ENCODE data around the gene NKD2.
"Not testable (repeated sequence)": the region's sequence is repeated elsewhere in the genome, so short reads cannot be mapped to it uniquely, and the experiment has no call there.

The NKD2 gene

DNA sequence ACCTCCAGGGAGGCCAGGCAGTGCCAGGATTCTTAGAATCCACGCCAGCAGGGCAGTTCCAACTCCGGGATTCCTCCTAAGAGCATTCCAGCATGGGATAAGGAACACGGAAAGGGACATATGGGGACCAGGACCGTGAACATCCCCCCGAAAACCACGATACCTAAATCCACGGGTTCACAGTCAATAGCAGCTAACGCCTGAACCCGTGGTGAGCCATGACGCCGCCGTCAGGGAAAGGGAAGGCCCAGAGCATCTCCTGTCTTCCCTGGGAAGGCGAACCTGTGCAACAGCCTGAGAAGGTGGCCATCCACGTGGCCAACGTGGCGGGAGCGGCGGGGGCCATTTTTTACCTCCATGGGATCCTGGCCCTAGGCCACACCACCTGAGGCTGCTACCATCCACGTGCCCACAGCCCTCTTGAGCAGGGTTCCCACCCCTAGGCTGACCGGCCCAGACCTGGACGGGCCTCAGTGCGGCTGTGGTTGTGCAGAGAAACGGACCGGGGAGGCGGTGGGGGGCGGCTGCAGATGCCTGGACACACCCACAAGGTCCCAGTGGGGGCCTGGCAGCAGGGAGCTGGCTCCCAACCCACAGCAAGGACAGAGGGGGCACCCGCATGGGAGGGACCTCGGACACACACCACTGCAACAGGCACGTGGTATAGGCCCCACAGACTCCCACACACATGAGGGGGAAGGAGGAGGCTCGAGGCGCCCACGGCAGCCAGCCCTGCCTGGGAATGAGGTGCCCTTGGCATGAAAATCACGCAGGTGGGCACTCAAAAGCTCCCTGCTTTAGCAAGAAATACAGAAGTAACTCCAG, 60.5 kb downstream of the NKD2 start:
- no peak for DNase-seq (ENCODE audit: low read depth in 2 of 2)

DNA sequence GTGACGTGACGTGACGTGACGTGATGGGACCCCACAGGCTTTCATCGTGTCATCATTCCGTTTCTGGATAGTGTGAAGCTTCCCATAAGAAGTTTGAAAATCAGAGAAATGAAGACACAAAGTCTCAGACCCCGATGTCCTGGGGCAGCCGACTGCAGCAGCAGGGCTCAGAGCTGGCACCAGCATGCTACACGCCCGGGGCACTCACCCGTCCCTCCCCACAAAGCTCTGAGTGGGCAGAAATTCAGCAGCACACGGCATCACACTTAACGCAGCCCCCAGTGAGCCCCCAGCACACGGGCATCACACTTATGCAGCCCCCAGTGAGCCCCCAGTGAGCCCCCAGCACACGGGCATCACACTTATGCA, 61.1 kb downstream of the NKD2 start:
- DNase-seq (ENCODE audit: low read depth in 2 of 2) = no peak

DNA sequence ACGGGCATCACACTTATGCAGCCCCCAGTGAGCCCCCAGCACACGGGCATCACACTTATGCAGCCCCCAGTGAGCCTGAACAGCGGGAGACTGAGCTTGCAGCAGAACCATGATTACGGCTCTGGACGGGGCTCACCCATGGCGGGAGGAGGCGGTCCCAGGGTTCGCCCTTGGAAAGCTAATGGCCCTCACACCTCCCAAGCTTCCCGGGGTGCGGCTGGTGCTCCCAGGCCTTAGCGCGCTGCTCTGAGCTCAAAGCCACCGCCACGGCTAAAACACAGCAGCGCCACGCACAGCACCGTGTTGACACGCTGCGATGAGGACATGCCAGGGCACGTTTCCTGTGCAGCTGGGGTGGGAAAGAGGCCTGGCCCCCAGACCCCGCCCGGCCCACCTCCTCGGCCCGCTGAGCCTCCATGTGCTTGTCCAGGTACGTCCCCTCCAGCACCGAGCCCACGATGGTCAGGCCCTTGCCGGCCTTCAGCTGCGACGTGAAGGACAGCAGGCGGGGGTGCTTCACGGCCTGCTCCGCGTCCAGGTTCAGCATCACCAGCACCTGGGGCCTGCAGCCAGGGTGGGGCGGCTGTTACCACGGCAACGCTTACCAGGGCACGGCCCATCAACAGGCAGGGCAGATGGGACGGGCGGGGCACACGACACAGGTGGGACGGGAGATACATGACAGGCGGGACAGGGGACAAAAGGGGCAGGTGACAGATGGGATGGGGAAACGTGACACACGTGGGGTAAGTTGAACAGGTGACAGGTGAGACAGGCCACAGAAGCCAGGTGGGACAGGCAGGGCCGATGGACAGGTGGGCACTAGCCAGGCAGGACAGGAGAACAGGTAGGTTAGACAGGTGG, 64.9 kb downstream of the NKD2 start:
- DNase-seq (ENCODE audit: low read depth in 2 of 2) = no peak

DNA sequence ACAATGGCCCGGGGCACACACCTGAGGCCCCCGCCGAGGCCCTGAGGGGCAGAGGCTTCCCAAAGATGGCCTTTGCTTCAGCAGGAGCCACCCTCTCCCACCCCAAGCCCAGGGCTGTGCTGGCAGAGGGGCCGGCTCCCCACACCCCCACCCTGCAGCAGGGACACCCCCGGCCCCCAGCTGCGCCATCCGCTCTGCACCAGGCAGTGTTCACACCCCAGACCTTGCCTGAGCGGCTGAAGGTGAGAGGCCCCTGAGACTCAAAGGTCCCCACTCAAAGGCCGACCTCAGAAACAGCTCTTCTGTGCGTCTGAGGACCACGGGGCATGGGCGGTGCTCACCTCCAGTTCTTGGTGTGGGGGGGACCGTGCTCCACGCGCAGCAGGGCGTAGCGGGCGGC, 65.6 kb downstream of the NKD2 start:
- no peak for DNase-seq (ENCODE audit: low read depth in 2 of 2)

DNA sequence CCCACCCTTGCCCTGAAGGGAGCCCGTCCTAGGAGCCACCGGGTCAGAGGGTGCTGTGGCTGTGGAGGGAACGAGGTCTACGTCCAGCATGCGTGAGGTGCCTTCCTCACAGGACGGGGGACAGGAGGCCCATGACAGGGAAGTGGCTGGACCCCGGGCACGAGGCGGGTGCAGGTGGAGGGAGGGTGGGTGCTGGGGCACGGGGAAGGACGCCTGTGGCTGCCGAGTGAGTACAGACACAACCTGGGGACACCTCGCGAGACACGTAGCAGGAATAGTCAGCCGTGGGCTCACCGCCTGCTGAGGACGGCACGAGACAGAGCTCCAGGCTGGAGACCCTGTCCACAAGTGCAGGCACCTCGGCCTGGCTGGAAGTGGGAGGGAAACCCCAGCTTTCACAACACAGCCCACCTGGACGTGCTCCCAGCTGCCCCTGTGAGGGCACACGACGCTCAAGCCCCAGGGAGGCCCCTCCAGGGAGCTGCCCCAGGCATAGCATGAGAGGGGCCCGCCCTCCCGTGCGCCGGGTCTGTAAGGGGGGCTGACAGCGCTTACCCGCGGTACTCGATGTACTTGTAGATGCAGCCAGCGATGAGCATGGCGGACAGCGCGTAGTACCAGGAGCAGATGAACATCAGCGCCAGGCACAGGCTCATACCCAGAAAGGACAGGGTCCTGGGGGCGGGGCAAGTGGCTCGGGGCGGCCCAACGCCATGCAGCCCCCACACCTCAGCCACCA, 66.4 kb downstream of the NKD2 start:
- no peak for DNase-seq (ENCODE audit: low read depth in 2 of 2)

DNA sequence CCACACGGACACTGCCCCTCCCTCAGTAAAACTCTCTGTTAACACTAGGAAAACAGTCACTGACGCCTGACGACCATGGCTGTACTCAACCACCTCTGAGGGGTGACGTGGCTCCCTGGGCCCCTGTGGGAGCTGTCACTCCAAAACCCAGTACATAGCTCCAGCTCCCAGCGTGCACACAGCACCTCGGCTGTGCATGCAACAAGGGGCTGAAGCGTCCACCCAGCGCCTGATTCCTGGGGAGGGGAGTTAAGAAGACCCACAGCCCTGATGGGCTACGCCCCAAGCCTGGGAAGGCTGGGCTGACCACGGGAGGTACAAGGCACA, 66.9 kb downstream of the NKD2 start:
- DNase-seq (ENCODE audit: low read depth in 2 of 2) = no peak

DNA sequence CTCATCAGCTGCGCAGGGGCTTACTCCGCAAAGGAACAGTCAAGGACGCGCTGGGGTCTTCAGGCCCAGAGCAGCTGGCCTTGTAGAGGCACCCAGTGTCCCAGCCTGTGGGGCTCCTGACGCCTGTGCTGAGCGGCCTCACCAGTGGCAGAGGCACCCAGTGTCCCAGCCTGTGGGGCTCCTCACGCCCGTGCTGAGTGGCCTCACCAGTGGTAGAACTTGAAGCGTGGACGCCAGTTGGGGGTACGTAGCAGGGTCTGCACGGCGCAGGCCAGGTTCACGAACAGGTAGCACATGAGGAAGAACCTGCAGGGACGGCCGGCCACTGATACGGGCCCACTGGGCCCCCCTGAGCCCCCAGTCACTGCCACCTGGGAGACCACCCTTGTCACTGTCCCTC, 67.3 kb downstream of the NKD2 start:
- no peak for DNase-seq (ENCODE audit: low read depth in 2 of 2)

DNA sequence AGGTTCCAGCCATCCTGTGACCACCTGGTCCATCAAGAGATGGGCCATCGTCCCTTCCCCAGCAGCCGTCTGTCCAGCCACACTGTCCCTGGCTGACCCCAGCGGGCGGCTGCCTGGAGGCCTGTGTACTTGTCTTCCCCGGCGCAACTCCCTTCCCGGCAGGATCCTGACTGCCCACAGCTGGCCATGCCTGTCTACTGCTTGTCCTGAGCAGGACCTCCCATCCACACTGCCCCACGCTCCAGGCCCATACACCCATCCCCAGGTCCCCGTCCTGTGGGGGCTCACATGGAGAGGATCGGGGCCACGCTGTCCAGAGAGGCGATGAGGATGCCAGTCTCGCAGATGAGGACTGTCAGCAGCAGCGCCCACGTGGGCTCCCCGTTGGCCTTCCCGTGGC, 67.8 kb downstream of the NKD2 start:
- DNase-seq (ENCODE audit: low read depth in 2 of 2) = no peak

DNA sequence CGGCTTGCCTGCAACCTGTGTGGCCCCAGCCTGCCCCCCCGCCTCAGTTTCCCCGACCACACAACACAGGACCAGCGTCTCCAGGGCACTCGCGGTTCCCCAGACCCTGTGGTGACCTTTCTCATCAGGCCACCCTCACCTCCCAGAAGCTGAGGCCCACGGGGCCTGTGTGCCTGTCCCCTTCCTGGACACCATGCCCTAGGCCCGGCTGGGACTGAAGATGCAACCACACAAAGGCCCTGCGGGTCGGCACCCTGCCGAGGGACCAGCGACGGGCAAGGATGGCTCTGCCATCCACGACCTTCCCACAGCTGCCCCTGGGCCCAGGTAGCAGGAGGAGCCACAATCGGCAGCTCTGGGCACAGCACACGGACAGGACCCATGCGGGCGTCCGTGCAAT, 68.4 kb downstream of the NKD2 start:
- DNase-seq (ENCODE audit: low read depth in 2 of 2) = no peak

DNA sequence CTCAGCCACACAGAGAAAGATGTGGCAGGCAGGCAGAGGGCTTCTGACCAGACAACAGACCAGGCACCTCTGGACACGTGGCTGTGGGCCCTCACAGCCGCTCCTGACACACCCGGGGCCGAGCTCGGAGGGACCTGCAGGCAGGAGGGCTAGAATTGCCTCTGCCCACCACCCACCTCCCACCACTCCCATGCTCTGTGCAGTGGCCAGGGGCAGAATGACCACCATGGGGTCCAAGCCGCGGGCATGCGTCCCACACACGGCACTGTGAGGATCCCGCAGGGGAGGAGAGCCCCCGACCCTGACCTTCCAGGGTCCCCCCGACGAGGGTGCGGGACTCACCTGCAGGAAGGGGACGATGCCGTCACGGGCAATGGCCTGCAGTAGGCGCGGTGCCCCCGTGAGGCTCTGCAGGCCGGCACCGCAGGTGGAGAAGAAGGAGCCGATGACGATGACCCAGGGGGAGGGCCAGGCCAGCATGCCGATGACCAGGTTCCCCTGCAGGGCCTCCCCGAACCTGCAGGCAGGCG, 69.0 kb downstream of the NKD2 start:
- DNase-seq (ENCODE audit: low read depth in 2 of 2) = no peak

DNA sequence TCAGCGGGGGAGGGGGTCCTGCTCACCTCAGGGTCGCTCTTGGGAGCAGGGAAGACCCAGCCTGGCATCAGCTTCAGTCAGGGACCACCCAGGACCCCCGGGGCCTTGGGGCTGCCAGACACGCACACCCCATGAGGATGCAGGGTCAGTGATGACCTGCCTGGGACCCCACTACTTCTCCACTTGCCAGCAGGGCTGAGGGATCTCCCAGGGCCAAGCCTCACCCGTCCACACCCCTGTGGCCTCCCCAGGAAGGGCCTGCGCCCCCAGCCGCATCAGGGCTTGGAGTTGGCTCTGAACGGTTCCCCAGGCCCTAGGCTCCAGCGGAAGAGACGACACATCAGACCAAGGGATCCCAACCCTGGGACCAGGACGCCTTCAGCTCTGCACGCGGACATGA, 69.6 kb downstream of the NKD2 start:
- no peak for DNase-seq (ENCODE audit: low read depth in 2 of 2)

DNA sequence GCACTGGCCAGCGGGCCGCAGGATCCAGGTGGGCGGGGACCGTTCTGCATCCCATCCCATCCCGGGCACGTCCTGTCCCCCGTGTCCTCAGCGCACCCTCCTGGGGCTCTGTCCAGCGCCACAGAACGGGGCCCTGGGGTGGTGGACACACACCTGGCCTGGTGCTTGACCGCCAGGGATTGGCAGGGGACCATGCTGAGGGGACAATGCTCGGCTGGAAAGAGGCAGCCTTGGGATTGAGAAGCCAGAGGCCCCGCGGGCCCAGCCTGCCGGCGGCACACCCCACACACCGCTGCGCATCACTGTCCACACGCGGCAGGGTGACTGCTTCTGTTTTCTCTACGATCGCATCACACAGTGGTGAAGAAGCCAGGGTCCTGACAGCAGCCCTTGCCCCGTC, 70.2 kb downstream of the NKD2 start:
- no peak for DNase-seq (ENCODE audit: low read depth in 2 of 2)

DNA sequence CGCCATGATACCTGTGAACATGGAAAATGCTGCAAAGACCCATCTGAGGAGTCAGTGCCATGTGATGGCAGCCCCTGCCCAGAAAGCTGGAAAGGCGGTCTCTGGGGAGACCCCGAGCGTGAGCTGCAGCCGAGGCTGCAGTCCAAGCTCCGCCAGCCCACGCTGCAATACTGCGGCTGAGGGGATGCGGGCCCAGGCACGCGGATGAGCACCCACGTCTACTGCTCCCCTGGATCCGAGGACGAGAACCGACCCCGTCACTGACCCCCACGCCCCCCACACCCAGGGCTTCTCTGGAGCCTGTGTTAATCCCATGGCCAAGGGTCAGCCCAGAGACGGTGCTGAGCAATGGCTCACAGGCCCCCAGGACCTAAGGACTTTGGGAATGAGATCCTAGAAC, 70.9 kb downstream of the NKD2 start:
- no peak for DNase-seq (ENCODE audit: low read depth in 2 of 2)

DNA sequence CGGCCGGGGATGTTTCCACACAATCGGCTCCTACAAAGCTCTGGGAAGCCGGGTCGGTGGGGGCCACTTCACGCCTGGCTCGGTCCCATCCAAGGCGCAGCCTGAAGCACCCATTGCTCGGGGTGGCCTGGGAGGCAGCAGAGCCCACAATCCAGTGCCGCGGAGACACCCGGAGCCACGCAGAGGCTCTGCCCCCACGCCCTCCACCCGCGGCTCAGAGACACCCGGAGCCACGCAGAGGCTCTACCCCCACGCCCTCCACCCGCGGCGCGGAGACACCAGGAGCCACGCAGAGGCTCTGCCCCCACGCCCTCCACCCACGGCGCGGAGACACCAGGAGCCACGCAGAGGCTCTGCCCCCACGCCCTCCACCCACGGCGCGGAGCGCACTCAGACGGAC, 71.4 kb downstream of the NKD2 start:
- DNase-seq (ENCODE audit: low read depth in 2 of 2) = no peak

DNA sequence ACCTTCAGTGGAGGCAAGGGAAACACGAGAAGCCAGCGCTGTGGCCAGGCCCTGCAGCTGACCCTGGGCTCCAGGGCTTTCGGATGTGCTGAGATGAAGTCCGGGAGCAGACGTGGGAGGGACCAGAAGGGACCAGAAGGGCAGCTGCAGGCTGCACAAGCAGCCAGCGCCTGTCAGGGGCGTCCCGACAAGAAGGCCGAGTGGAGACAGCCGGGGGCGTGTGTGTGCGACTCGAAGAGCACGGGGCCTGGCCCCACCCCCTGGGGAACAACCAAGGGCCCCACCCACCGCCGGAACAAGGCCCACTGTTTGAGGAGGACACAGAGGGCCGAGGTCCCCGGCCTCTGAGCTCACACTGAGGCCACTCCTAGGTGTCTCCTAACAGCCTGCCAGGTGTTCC, 71.8 kb downstream of the NKD2 start:
- no peak for DNase-seq (ENCODE audit: low read depth in 2 of 2)

DNA sequence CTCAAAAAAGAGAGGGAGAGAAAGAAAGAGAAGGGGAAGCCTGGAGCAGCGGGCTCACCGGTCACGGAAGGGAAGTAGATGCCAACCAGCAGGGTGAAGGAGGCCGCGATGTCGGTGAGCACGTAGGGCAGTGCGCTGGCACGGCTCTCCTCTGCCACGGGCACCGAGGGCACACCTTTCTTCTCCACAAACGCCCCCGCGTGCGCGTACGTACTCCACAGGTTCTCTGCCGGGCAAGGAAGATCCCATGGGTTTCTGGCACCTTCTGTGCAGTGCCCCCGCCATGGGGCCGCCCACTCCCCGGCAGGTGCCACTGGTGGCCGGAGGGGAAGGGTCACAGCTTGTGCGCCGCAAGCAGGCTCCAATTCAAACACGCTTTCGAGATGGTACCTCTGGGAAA, 72.9 kb downstream of the NKD2 start:
- DNase-seq (ENCODE audit: low read depth in 2 of 2) = no peak

DNA sequence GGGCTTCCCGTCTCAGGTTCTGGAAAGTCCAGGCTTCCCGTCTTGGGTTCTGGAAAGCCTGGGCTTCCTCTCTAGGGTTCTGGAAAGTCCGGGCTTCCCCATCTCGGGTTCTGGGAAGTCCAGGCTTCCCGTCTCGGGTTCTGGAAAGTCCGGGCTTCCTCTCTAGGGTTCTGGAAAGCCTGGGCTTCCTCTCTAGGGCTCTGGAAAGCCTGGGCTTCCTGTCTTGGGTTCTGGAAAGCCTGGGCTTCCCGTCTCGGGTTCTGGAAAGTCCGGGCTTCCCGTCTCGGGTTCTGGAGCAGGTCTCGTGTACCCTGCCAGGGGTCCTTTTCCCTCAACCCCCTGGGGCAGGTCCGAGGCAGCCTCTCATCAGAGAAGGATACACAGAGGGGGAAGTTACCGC, 74.4 kb downstream of the NKD2 start:
- DNase-seq (ENCODE audit: low read depth in 2 of 2) = not testable (repeated sequence)

DNA sequence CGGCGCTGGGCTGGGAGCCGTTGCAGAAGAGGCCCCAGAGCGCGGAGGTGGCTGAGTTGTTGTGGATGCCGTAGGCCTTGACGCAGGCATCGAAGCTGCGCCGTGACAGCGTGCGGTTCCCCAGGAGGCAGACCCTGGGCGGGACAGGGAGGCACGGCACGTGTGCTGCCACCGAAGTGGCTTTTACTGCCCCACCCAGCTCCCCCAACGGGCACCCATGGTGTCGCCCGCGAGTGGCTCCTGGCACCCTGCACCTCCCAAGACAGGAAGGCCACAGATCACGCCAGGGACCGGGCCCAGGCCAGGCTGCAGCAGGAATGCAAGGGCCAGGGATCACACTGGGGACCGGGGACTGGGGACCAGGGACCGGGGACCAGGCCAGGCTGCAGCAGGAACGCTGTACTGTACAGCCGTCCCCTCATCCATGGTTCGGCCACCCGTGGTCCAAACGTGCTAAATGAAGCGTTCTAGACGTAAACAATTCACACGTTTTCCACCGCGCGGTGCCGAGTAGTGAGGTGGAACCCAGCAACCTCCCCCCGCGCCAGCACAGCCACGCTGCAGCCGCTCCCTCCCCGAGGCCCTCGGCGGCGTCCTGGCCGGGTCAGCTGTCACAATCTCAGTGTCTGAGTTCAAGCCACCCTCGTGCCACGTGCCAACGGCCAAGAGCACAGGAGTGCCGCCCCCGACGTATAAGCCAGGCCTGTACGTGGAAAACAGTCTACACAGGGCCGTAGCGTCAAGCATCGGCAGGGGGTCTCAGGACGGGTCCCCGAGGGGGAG, 75.4 kb downstream of the NKD2 start:
- no peak for DNase-seq (ENCODE audit: low read depth in 2 of 2)

DNA sequence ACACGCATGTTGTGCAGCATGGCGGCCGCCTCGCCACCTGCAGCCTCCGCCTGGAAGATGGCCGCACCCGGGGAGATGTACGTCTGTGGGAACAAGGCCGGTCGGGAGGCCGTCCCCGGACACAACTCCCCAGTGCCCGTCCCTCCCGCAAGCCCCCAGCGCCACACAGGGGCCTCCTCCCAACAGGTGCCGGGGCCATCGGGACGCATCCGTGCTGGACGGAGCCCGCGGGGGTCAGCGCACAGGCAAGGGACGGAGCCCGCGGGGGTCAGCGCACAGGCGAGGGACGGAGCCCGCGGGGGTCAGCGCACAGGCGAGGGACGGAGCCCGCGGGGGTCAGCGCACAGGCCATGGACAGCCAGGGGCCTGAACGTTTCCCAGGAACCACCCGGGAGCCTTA, 76.8 kb downstream of the NKD2 start:
- DNase-seq (ENCODE audit: low read depth in 2 of 2) = no peak

DNA sequence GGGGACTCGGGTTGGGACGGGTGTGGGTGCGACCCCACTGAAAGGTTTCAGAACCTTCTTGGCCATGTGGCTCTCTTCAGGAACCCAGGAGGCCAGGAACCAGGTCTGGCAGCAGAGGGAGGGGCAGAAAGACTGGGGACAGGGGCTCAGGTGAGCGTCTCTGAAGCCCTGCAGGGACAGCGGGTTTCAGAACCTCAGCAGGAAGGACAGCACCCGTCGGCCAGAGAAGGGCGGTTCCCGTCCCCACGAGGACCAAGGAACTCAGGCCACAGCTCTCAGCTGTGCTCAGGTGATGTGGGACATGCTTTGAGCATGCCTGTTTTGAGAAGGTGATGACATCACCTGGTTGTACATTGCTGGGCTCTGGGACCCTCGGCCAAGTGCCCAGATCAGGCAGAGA, 77.5 kb downstream of the NKD2 start:
- DNase-seq (ENCODE audit: low read depth in 2 of 2) = no peak

DNA sequence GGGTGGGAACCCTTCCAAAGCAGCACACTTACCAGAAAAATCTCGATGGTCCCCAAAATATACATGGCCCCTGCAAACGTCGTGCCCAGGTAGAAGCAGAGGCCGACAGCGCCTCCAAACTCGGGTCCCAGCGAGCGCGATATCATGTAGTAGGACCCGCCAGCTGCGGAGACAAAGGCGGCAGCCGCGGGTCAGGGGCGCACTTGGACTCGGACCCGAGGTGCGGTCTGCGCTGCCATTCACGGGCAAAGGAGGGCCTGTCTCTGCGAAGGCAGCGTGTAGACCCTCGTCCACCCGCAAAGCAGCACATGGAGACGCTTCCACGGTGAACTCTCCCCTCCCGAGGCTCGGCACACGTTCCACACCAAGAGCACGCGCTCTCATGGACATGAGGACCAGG, 78.3 kb downstream of the NKD2 start:
- no peak for DNase-seq (ENCODE audit: low read depth in 2 of 2)

DNA sequence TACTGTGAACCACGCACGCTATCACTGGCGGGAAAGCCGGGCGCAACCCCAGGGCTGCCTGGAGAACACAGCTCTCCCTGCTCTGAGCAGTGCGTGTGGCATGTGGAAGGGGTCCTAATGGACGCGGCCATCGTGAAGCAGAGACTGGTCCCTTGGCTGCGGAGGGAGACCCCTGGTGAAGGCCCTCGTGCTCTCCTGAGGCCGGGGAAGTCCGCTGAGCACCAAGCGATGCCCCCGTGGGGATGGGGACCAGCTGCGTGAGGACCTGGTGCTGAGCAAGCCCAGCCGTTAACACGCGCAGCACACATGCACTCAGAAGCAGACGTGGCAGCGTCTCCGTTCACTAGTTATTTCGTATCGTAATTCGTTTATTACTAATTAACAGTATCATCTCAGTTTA, 78.8 kb downstream of the NKD2 start:
- DNase-seq (ENCODE audit: low read depth in 2 of 2) = no peak
